C4-2B (cell line): ENCODE data around the gene MEA1.

ENCODE experiments used
- CTCF ChIP-seq: fragments of 450-650 bp; conservative IDR thresholded peaks from 2 replicates; pipeline ENCODE4 v1.5.1; 2017; ENCODE audit warnings: mild to moderate bottlenecking
- ZFX ChIP-seq: fragments of 450-650 bp; IDR thresholded peaks from 2 replicates; pipeline ENCODE4 v1.6.1; 2017

GRCh38 chr6:42968783-42969182, 45.0 kb downstream of the MEA1 start:
- no peak for TF ChIP-seq CTCF
- no peak for TF ChIP-seq ZFX
